Osteocyte (in vitro differentiated cells): ENCODE results near the gene MBNL2. TPM values are rescaled to one million over a fixed set of nuclear protein-coding genes. Genes with fewer than 3 reads are reported as not detected.

Source experiments
- DNase-seq: peaks from one replicate; pipeline ENCODE4 v3.0.0; 2021; ENCODE audit warnings: mixed read lengths; ENCODE audit not compliant: unreplicated experiment; ENCODE audit errors: extremely low spot score
- H3K27ac Mint-ChIP-seq: one replicate; pipeline ENCODE4 v1.8.0; 2021; ENCODE audit warnings: mild to moderate bottlenecking, mixed read lengths; ENCODE audit not compliant: unreplicated experiment
- H3K27me3 Mint-ChIP-seq: one replicate; pipeline ENCODE4 v1.8.0; 2021; ENCODE audit warnings: mixed read lengths; ENCODE audit not compliant: unreplicated experiment
- H3K36me3 Mint-ChIP-seq: one replicate; pipeline ENCODE4 v1.8.0; 2021; ENCODE audit warnings: mixed read lengths; ENCODE audit not compliant: unreplicated experiment
- H3K4me1 Mint-ChIP-seq: one replicate; pipeline ENCODE4 v1.8.0; 2021; ENCODE audit warnings: mixed read lengths; ENCODE audit not compliant: unreplicated experiment
- H3K4me3 Mint-ChIP-seq: one replicate; pipeline ENCODE4 v1.8.0; 2021; ENCODE audit warnings: mild to moderate bottlenecking, moderate library complexity, mixed read lengths; ENCODE audit not compliant: unreplicated experiment
- H3K9me3 Mint-ChIP-seq: one replicate; pipeline ENCODE4 v1.8.0; 2021; ENCODE audit warnings: mixed read lengths; ENCODE audit not compliant: unreplicated experiment
- CTCF ChIP-seq: fragments of 200-600 bp; sonication (generic); IDR thresholded peaks from 2 replicates; pipeline ENCODE4 v1.5.0; 2021; ENCODE audit warnings: antibody characterized with exemption, mild to moderate bottlenecking, moderate library complexity
- total RNA-seq: library from RNA; stranded (reverse); gene quantifications from 2 replicates; pipeline ENCODE4 v1.2.1, GENCODE V29; 2021

The MBNL2 gene
- total RNA-seq, 1 donor from 2014 or later, result 66.6 TPM

GRCh38 chr13:97233499-97233898, 11.4 kb downstream of the MBNL2 start:
- peaks cover 37% of the 10 kb centered on the region for H3K36me3 Mint-ChIP-seq
- no peak overlapping the region for H3K4me3 Mint-ChIP-seq
- peaks cover 78% of the 10 kb centered on the region for H3K4me1 Mint-ChIP-seq
- H3K27ac Mint-ChIP-seq, result no peak overlapping the region
- DNase-seq, result no peak
- TF ChIP-seq CTCF, result no peak
- no peaks in the 10 kb centered on the region for H3K27me3 Mint-ChIP-seq
- no peaks in the 10 kb centered on the region for H3K9me3 Mint-ChIP-seq

- H3K4me3 Mint-ChIP-seq, result no peak overlapping the region
- H3K9me3 Mint-ChIP-seq, result no peaks in the 10 kb centered on the region
- no peak overlapping the region for H3K27ac Mint-ChIP-seq
- DNase-seq, result no peak
- peaks cover 34% of the 10 kb centered on the region for H3K36me3 Mint-ChIP-seq
- TF ChIP-seq CTCF, result no peak
- H3K27me3 Mint-ChIP-seq, result no peaks in the 10 kb centered on the region
- peaks cover 82% of the 10 kb centered on the region for H3K4me1 Mint-ChIP-seq
These were observed 12.1 kb downstream of the MBNL2 start for GRCh38 chr13:97234236-97234635.

- Mint-ChIP-seq H3K4me1 (peaks cover 82% of the 10 kb centered on the region), H3K4me3 (no peak overlapping the region), H3K27ac (no peak overlapping the region)
These were observed 12.6 kb downstream of the MBNL2 start for GRCh38 chr13:97234742-97235141.

GRCh38 chr13:97235549-97236231, 13.6 kb downstream of the MBNL2 start:
- no peak for DNase-seq
- Mint-ChIP-seq H3K27me3 (no peaks in the 10 kb centered on the region), H3K4me1 (peaks cover 82% of the 10 kb centered on the region), H3K27ac (no peak overlapping the region), H3K9me3 (no peaks in the 10 kb centered on the region), H3K36me3 (peaks cover 25% of the 10 kb centered on the region), H3K4me3 (no peak overlapping the region)
- TF ChIP-seq CTCF, result no peak

More at GRCh38 chr13:97234742-97235141, 12.6 kb downstream of the MBNL2 start:
- TF ChIP-seq CTCF, result no peak
- H3K9me3 Mint-ChIP-seq, result no peaks in the 10 kb centered on the region
- no peaks in the 10 kb centered on the region for H3K27me3 Mint-ChIP-seq
- DNase-seq, result no peak
- peaks cover 28% of the 10 kb centered on the region for H3K36me3 Mint-ChIP-seq

- Mint-ChIP-seq H3K36me3 (peaks cover 18% of the 10 kb centered on the region), H3K27me3 (no peaks in the 10 kb centered on the region), H3K4me1 (peaks cover 72% of the 10 kb centered on the region), H3K9me3 (no peaks in the 10 kb centered on the region), H3K4me3 (no peak overlapping the region), H3K27ac (no peak overlapping the region)
- TF ChIP-seq CTCF, result no peak
- no peak for DNase-seq
These were observed 15.3 kb downstream of the MBNL2 start for GRCh38 chr13:97237388-97237787.
